Astrocyte (in vitro differentiated cells and primary cell): ENCODE results near the gene BCL2L1. TPM values are rescaled to one million over a fixed set of nuclear protein-coding genes. Genes with fewer than 3 reads are reported as not detected.

Experiments used
- DNase-seq: peaks from one replicate; pipeline ENCODE4 v3.0.0-alpha.2; 2010; ENCODE audit warnings: low read depth
- FAIRE-seq: peaks from 2 replicates; lab custom pipeline; 2011; peaks lifted over from hg19 to GRCh38; lab: Jason Lieb, UNC
- H2AFZ ChIP-seq: 2 replicates; pipeline ENCODE4 v1.6.0; 2012; ENCODE audit warnings: low read depth, low read length, inconsistent platforms
- H3K27ac ChIP-seq: 2 replicates; pipeline ENCODE4 v1.5.1; 2011; ENCODE audit warnings: low read depth, low read length, inconsistent platforms
- H3K27me3 ChIP-seq: 2 replicates; pipeline ENCODE4 v1.6.0; 2011; ENCODE audit warnings: low read length, inconsistent platforms; ENCODE audit not compliant: insufficient read depth
- H3K36me3 ChIP-seq: 2 replicates; pipeline ENCODE4 v1.5.1; 2011; ENCODE audit warnings: low read length, inconsistent platforms; ENCODE audit not compliant: insufficient read depth
- H3K4me1 ChIP-seq: 2 replicates; pipeline ENCODE4 v1.5.1; 2011; ENCODE audit warnings: low read length, inconsistent platforms; ENCODE audit not compliant: insufficient read depth
- H3K4me2 ChIP-seq: 2 replicates; pipeline ENCODE4 v1.6.0; 2012; ENCODE audit warnings: low read length, inconsistent platforms
- H3K4me3 ChIP-seq: 2 replicates; pipeline ENCODE4 v1.5.1; 2011; ENCODE audit warnings: low read depth, mild to moderate bottlenecking, low read length, inconsistent platforms; ENCODE audit not compliant: insufficient read depth
- H3K79me2 ChIP-seq: 2 replicates; pipeline ENCODE4 v1.6.0; 2012; ENCODE audit warnings: mild to moderate bottlenecking, low read length, inconsistent platforms; ENCODE audit not compliant: insufficient read depth
- H3K9ac ChIP-seq: 2 replicates; pipeline ENCODE4 v1.6.0; 2012; ENCODE audit warnings: mild to moderate bottlenecking, low read length, inconsistent platforms
- H3K9me3 ChIP-seq: 2 replicates; pipeline ENCODE4 v1.5.1; 2012; ENCODE audit warnings: low read depth, mild to moderate bottlenecking, low read length, inconsistent platforms; ENCODE audit not compliant: insufficient read depth
- H4K20me1 ChIP-seq: 2 replicates; pipeline ENCODE4 v1.6.0; 2012; ENCODE audit warnings: low read length, inconsistent platforms; ENCODE audit not compliant: insufficient read depth
- H3K27ac Mint-ChIP-seq: one replicate; pipeline ENCODE4 v1.8.0; 2021; ENCODE audit warnings: mild to moderate bottlenecking, mixed read lengths; ENCODE audit not compliant: unreplicated experiment
- H3K27me3 Mint-ChIP-seq: one replicate; pipeline ENCODE4 v1.8.0; 2021; ENCODE audit warnings: low read depth, mixed read lengths; ENCODE audit not compliant: unreplicated experiment
- H3K36me3 Mint-ChIP-seq: one replicate; pipeline ENCODE4 v1.8.0; 2021; ENCODE audit warnings: low read depth, mixed read lengths; ENCODE audit not compliant: unreplicated experiment
- H3K4me1 Mint-ChIP-seq: one replicate; pipeline ENCODE4 v1.8.0; 2021; ENCODE audit warnings: low read depth, mixed read lengths; ENCODE audit not compliant: unreplicated experiment
- H3K4me3 Mint-ChIP-seq: one replicate; pipeline ENCODE4 v1.8.0; 2021; ENCODE audit warnings: mild to moderate bottlenecking, moderate library complexity, mixed read lengths; ENCODE audit not compliant: unreplicated experiment
- H3K9me3 Mint-ChIP-seq: one replicate; pipeline ENCODE4 v1.8.0; 2021; ENCODE audit warnings: mild to moderate bottlenecking, mixed read lengths; ENCODE audit not compliant: unreplicated experiment
- EZH2 ChIP-seq: IDR thresholded peaks from 2 replicates; pipeline ENCODE4 v1.6.1; 2012; ENCODE audit warnings: mild to moderate bottlenecking, low read length, inconsistent platforms; ENCODE audit not compliant: insufficient read depth
- total RNA-seq: library from RNA; stranded (reverse); gene quantifications from 2 replicates; pipeline ENCODE4 v1.2.1, GENCODE V29; 2021
- TF ChIP-seq, protein P1 (sequence below): IDR thresholded peaks from 2 replicates; pipeline ENCODE4 v1.5.1; 2011; ENCODE audit warnings: low read depth, mild to moderate bottlenecking, inconsistent platforms, low read length, moderate library complexity; ENCODE audit not compliant: insufficient read depth

The BCL2L1 gene
- total RNA-seq, 1 donor from 2014 or later: 149 TPM

DNA sequence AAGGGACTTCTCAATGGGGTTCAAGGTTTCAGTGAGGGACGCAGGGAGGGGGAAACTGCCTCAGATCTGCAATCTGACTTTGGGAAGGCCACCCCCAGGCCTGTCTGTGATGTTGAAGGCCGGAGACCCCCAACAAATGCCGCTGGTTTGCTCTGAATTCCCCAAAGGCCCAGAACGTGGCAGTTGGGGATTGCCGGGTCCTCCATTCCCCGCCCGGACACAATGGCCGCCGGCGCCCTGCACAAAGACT lies 326 bp upstream of the BCL2L1 start:
- Histone ChIP-seq H3K27me3 (no peaks in the 10 kb centered on the region), H2AFZ (peak overlapping the region; percentile 71), H3K79me2 (peaks cover 53% of the 10 kb centered on the region), H3K4me2 (peak overlapping the region; percentile 95), H3K9ac (peak overlapping the region; percentile 97), H3K4me1 (peaks cover 47% of the 10 kb centered on the region), H3K9me3 (no peaks in the 10 kb centered on the region), H4K20me1 (peaks cover 21% of the 10 kb centered on the region), H3K4me3 (peak overlapping the region; percentile 72), H3K27ac (peak overlapping the region; percentile 95), H3K36me3 (peaks cover 5% of the 10 kb centered on the region)
- Mint-ChIP-seq H3K4me3 (peak overlapping the region; percentile 92), H3K36me3 (peaks cover 17% of the 10 kb centered on the region), H3K4me1 (peaks cover 37% of the 10 kb centered on the region), H3K27me3 (no peaks in the 10 kb centered on the region), H3K27ac (peak overlapping the region; percentile 99), H3K9me3 (no peaks in the 10 kb centered on the region)
- DNase-seq (no peak), FAIRE-seq (no peak)
- no peak for TF ChIP-seq EZH2
- TF ChIP-seq, protein P1, sequence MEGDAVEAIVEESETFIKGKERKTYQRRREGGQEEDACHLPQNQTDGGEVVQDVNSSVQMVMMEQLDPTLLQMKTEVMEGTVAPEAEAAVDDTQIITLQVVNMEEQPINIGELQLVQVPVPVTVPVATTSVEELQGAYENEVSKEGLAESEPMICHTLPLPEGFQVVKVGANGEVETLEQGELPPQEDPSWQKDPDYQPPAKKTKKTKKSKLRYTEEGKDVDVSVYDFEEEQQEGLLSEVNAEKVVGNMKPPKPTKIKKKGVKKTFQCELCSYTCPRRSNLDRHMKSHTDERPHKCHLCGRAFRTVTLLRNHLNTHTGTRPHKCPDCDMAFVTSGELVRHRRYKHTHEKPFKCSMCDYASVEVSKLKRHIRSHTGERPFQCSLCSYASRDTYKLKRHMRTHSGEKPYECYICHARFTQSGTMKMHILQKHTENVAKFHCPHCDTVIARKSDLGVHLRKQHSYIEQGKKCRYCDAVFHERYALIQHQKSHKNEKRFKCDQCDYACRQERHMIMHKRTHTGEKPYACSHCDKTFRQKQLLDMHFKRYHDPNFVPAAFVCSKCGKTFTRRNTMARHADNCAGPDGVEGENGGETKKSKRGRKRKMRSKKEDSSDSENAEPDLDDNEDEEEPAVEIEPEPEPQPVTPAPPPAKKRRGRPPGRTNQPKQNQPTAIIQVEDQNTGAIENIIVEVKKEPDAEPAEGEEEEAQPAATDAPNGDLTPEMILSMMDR: no peak

DNA sequence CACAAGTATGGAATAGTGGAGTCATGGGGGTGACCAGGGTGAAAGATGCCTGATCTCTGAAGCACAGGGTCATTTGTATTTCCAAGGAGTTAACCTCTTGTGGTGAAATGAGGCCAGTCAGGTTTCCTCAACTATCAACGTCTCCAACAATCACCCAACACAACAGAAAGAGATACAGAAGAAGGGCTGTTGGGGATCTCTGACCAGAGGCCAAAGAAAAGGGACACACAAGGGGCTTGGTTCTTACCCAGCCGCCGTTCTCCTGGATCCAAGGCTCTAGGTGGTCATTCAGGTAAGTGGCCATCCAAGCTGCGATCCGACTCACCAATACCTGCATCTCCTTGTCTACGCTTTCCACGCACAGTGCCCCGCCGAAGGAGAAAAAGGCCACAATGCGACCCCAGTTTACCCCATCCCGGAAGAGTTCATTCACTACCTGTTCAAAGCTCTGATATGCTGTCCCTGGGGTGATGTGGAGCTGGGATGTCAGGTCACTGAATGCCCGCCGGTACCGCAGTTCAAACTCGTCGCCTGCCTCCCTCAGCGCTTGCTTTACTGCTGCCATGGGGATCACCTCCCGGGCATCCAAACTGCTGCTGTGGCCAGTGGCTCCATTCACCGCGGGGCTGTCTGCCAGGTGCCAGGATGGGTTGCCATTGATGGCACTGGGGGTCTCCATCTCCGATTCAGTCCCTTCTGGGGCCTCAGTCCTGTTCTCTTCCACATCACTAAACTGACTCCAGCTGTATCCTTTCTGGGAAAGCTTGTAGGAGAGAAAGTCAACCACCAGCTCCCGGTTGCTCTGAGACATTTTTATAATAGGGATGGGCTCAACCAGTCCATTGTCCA lies 1.0 kb downstream of the BCL2L1 start:
- DNase-seq: no peak
- Histone ChIP-seq H3K9me3 (no peaks in the 10 kb centered on the region), H3K4me3 (peak overlapping the region; percentile 72), H3K36me3 (peaks cover 9% of the 10 kb centered on the region), H3K27me3 (no peaks in the 10 kb centered on the region), H3K9ac (peak overlapping the region; percentile 97), H4K20me1 (peaks cover 21% of the 10 kb centered on the region), H3K4me1 (peaks cover 48% of the 10 kb centered on the region), H2AFZ (no peak overlapping the region), H3K79me2 (peaks cover 67% of the 10 kb centered on the region), H3K4me2 (peak overlapping the region; percentile 95), H3K27ac (peak overlapping the region; percentile 95)
- H3K9me3 Mint-ChIP-seq: no peaks in the 10 kb centered on the region
- TF ChIP-seq, protein P1: no peak
- no peak for TF ChIP-seq EZH2
- peak overlapping the region; percentile 92 for H3K4me3 Mint-ChIP-seq
- H3K27ac Mint-ChIP-seq: peak overlapping the region; percentile 96
- H3K4me1 Mint-ChIP-seq: peaks cover 43% of the 10 kb centered on the region
- H3K27me3 Mint-ChIP-seq: no peaks in the 10 kb centered on the region
- no peak for FAIRE-seq
- H3K36me3 Mint-ChIP-seq: peaks cover 29% of the 10 kb centered on the region
